Measurements from ENCODE around the gene CARS2.

CARS2 gene

GRCh38 chr13:110638257-110638656 is 67.7 kb downstream of the CARS2 start:
- Mint-ChIP-seq H3K27ac (no peak overlapping the region), H3K9me3 (no peaks in the 10 kb centered on the region), H3K27me3 (ENCODE audit: low read depth) (no peaks in the 10 kb centered on the region), H3K36me3 (ENCODE audit: low read depth) (peaks cover 74% of the 10 kb centered on the region), H3K4me1 (peaks cover 25% of the 10 kb centered on the region), H3K4me3 (no peak overlapping the region)
- no peak for TF ChIP-seq CTCF (IDR thresholded peaks at IDR 0.05; ENCODE audit: unreplicated experiment in 3 of 3)

GRCh38 chr13:110637747-110638146 is 68.2 kb downstream of the CARS2 start:
- TF ChIP-seq CTCF (IDR thresholded peaks at IDR 0.05; ENCODE audit: unreplicated experiment in 3 of 3), result no peak
- H3K4me3 Mint-ChIP-seq, result no peak overlapping the region
- H3K9me3 Mint-ChIP-seq, result no peaks in the 10 kb centered on the region
- H3K4me1 Mint-ChIP-seq, result peaks cover 20% of the 10 kb centered on the region
- H3K36me3 Mint-ChIP-seq (ENCODE audit: low read depth), result peaks cover 69% of the 10 kb centered on the region
- H3K27ac Mint-ChIP-seq, result no peak overlapping the region
- H3K27me3 Mint-ChIP-seq (ENCODE audit: low read depth), result no peaks in the 10 kb centered on the region

- no peaks in the 10 kb centered on the region for H3K27me3 Mint-ChIP-seq (ENCODE audit: low read depth)
- peaks cover 71% of the 10 kb centered on the region for H3K36me3 Mint-ChIP-seq (ENCODE audit: low read depth)
- TF ChIP-seq CTCF (IDR thresholded peaks at IDR 0.05; ENCODE audit: unreplicated experiment in 3 of 3), result no peak
- H3K9me3 Mint-ChIP-seq, result no peaks in the 10 kb centered on the region
- no peak overlapping the region for H3K4me3 Mint-ChIP-seq
- H3K27ac Mint-ChIP-seq, result no peak overlapping the region
- H3K4me1 Mint-ChIP-seq, result peaks cover 19% of the 10 kb centered on the region
These were observed 68.6 kb downstream of the CARS2 start for GRCh38 chr13:110637275-110637674.

GRCh38 chr13:110636701-110637201 is 69.2 kb downstream of the CARS2 start:
- peaks cover 22% of the 10 kb centered on the region for H3K4me1 Mint-ChIP-seq
- TF ChIP-seq CTCF (IDR thresholded peaks at IDR 0.05; ENCODE audit: unreplicated experiment in 3 of 3), result no peak
- no peaks in the 10 kb centered on the region for H3K27me3 Mint-ChIP-seq (ENCODE audit: low read depth)
- no peaks in the 10 kb centered on the region for H3K9me3 Mint-ChIP-seq
- H3K4me3 Mint-ChIP-seq, result no peak overlapping the region
- peaks cover 76% of the 10 kb centered on the region for H3K36me3 Mint-ChIP-seq (ENCODE audit: low read depth)
- H3K27ac Mint-ChIP-seq, result no peak overlapping the region

GRCh38 chr13:110636053-110636475 is 69.9 kb downstream of the CARS2 start:
- Mint-ChIP-seq H3K9me3 (no peaks in the 10 kb centered on the region), H3K4me3 (no peak overlapping the region), H3K27me3 (ENCODE audit: low read depth) (no peaks in the 10 kb centered on the region), H3K4me1 (peaks cover 22% of the 10 kb centered on the region), H3K36me3 (ENCODE audit: low read depth) (peaks cover 76% of the 10 kb centered on the region), H3K27ac (no peak overlapping the region)
- TF ChIP-seq CTCF (IDR thresholded peaks at IDR 0.05; ENCODE audit: unreplicated experiment in 3 of 3), result no peak

- Mint-ChIP-seq H3K27me3 (ENCODE audit: low read depth) (no peaks in the 10 kb centered on the region), H3K4me1 (peaks cover 22% of the 10 kb centered on the region), H3K36me3 (ENCODE audit: low read depth) (peaks cover 76% of the 10 kb centered on the region), H3K27ac (no peak overlapping the region), H3K9me3 (no peaks in the 10 kb centered on the region), H3K4me3 (no peak overlapping the region)
- no peak for TF ChIP-seq CTCF (IDR thresholded peaks at IDR 0.05; ENCODE audit: unreplicated experiment in 3 of 3)
These were observed 70.4 kb downstream of the CARS2 start for GRCh38 chr13:110635405-110636002.

All from nephron (organoid).